Measurements from ENCODE around the gene EMILIN3.

The EMILIN3 gene

GRCh38 chr20:41359541-41360011, 7.0 kb downstream of the EMILIN3 start:
- no peak overlapping the region for H3K4me3 ChIP-seq (ENCODE audit: low read depth, low read length)
- TF ChIP-seq, protein P1, sequence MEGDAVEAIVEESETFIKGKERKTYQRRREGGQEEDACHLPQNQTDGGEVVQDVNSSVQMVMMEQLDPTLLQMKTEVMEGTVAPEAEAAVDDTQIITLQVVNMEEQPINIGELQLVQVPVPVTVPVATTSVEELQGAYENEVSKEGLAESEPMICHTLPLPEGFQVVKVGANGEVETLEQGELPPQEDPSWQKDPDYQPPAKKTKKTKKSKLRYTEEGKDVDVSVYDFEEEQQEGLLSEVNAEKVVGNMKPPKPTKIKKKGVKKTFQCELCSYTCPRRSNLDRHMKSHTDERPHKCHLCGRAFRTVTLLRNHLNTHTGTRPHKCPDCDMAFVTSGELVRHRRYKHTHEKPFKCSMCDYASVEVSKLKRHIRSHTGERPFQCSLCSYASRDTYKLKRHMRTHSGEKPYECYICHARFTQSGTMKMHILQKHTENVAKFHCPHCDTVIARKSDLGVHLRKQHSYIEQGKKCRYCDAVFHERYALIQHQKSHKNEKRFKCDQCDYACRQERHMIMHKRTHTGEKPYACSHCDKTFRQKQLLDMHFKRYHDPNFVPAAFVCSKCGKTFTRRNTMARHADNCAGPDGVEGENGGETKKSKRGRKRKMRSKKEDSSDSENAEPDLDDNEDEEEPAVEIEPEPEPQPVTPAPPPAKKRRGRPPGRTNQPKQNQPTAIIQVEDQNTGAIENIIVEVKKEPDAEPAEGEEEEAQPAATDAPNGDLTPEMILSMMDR (IDR thresholded peaks at IDR 0.05; ENCODE audit: low read depth, low read length, missing control alignments) = no peak
- DNase-seq (ENCODE audit: low read depth) = no peak

GRCh38 chr20:41358717-41359116, 7.9 kb downstream of the EMILIN3 start:
- no peak for DNase-seq (ENCODE audit: low read depth)
- TF ChIP-seq, protein P1 (IDR thresholded peaks at IDR 0.05; ENCODE audit: low read depth, low read length, missing control alignments) = no peak
- no peak overlapping the region for H3K4me3 ChIP-seq (ENCODE audit: low read depth, low read length)

- H3K4me3 ChIP-seq (ENCODE audit: low read depth, low read length) = no peak overlapping the region
- no peak for DNase-seq (ENCODE audit: low read depth)
- TF ChIP-seq, protein P1 (IDR thresholded peaks at IDR 0.05; ENCODE audit: low read depth, low read length, missing control alignments) = no peak
Measured at GRCh38 chr20:41358230-41358629, 8.4 kb downstream of the EMILIN3 start.

DNA sequence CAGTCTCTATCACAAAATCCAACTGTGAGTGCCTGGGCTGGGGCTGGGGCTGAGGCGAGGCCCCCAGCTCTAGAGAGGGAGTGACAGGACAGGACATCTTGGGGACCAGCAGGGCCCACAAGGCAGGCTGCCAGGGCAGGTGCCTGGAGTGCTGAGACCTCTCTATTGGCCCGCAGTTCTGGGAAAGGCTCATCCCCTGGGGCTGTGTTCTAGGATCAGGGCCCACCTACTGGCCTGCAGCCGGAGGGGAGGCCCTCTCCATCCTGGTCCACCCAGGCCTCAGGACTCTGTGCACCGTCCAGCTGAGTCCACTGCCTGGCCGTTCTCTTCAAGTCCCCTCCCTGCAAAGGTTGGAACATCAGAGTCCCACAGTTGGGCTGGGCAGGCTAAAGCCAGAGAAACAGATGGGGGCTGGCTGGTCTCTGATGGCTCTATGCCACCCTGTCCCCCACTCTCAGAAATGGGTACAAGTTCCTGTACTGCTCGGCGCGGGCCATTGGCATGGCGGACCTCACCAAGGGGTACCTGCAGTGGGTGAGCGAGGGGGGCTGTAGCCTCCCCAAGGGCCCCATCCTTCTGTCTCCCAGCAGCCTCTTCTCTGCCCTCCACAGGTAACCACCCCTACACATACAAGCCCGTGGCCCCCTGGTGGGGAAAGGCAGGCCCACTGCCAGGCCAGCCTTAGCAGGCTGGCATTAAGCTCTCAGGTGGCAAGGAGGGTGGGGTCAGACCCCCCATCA, 9.0 kb downstream of the EMILIN3 start:
- TF ChIP-seq, protein P1 (IDR thresholded peaks at IDR 0.05; ENCODE audit: low read depth, low read length, missing control alignments) = no peak
- H3K4me3 ChIP-seq (ENCODE audit: low read depth, low read length) = no peak overlapping the region
- no peak for DNase-seq (ENCODE audit: low read depth)

GRCh38 chr20:41356951-41357350, 9.7 kb downstream of the EMILIN3 start:
- no peak overlapping the region for H3K4me3 ChIP-seq (ENCODE audit: low read depth, low read length)
- no peak for DNase-seq (ENCODE audit: low read depth)
- TF ChIP-seq, protein P1 (IDR thresholded peaks at IDR 0.05; ENCODE audit: low read depth, low read length, missing control alignments) = no peak

DNA sequence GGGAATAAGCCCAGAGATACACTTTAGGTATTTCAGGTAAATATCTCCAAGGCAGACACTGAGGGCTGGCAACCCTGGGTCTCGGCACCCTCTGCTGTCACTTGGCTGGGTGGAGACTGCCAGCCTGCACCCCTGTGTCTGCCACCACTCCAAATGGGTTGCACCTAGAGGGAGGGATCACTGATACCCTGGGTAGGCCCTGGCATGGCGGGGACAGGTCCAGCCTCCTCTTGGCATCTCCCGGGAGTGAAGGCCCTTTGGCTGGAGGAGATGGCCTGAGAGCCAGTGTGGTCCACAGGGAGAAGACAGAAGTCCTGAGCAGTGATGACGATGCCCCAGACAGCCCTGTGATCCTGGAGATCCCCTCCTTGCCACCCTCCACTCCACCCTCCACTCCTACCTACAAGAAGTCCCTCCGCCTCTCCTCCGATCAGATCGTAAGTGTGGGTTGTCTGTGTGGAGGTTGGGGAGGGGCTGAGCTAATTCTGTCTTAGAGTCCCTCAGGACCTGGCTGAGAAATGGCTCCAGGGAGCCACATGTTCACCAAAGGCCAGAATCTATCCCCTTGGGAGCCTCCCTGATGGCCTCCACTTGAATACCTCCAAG, 10.9 kb downstream of the EMILIN3 start:
- TF ChIP-seq, protein P1 (IDR thresholded peaks at IDR 0.05; ENCODE audit: low read depth, low read length, missing control alignments) = no peak
- no peak overlapping the region for H3K4me3 ChIP-seq (ENCODE audit: low read depth, low read length)
- DNase-seq (ENCODE audit: low read depth) = no peak
